ENCODE data around the gene CLEC2A. TPM values are rescaled to one million over a fixed set of nuclear protein-coding genes. Genes with fewer than 3 reads are reported as not detected.
A peak's percentile ranks its signal among the peaks of the same experiment; 100 is the strongest.

Gene CLEC2A
- total RNA-seq, 1 donor: not detected

DNA sequence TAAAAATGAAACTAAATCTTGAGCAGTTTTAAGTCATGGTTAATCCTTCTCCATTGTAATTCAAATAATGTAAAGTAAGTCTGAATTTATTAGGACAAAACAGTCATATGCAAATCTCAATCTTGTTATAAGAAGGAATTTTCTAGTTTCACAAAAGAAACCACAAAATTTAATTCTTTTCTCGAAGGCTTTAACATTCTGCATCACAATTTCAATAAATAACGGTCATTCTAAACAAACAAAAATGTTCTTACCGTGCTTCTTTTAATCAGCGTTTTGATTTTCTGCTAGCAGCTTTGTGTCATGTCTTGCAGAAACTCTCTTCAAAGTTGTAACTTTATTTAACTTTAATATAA lies 63.2 kb downstream of the CLEC2A start:
- no peak overlapping the region for H3K27ac ChIP-seq (ENCODE audit: low read depth, low read length)
- no peak for DNase-seq (ENCODE audit: insufficient read length, low spot score, missing footprints)
- peak overlapping the region; percentile 74 for H3K4me3 ChIP-seq (ENCODE audit: insufficient read depth, low read length)
- H3K79me2 ChIP-seq (ENCODE audit: insufficient read depth, low read length): no peaks in the 10 kb centered on the region
- H2AFZ ChIP-seq (ENCODE audit: low read length): peak overlapping the region; percentile 89
- TF ChIP-seq, protein P1, sequence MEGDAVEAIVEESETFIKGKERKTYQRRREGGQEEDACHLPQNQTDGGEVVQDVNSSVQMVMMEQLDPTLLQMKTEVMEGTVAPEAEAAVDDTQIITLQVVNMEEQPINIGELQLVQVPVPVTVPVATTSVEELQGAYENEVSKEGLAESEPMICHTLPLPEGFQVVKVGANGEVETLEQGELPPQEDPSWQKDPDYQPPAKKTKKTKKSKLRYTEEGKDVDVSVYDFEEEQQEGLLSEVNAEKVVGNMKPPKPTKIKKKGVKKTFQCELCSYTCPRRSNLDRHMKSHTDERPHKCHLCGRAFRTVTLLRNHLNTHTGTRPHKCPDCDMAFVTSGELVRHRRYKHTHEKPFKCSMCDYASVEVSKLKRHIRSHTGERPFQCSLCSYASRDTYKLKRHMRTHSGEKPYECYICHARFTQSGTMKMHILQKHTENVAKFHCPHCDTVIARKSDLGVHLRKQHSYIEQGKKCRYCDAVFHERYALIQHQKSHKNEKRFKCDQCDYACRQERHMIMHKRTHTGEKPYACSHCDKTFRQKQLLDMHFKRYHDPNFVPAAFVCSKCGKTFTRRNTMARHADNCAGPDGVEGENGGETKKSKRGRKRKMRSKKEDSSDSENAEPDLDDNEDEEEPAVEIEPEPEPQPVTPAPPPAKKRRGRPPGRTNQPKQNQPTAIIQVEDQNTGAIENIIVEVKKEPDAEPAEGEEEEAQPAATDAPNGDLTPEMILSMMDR (IDR thresholded peaks at IDR 0.05; ENCODE audit: extremely low read depth, low read depth, low read length): no peak
- no peaks in the 10 kb centered on the region for H4K20me1 ChIP-seq (ENCODE audit: insufficient read depth, low read length)
- peaks cover 7% of the 10 kb centered on the region for H3K4me1 ChIP-seq (ENCODE audit: insufficient read depth, low read length)
- peak overlapping the region; percentile 85 for H3K4me2 ChIP-seq (ENCODE audit: insufficient read depth, low read length)
- no peaks in the 10 kb centered on the region for H3K27me3 ChIP-seq (ENCODE audit: insufficient read depth, low read length)
- H3K36me3 ChIP-seq (ENCODE audit: insufficient read depth, low read length): no peaks in the 10 kb centered on the region
- H3K9me3 ChIP-seq (ENCODE audit: low read depth, low read length): no peaks in the 10 kb centered on the region

DNA sequence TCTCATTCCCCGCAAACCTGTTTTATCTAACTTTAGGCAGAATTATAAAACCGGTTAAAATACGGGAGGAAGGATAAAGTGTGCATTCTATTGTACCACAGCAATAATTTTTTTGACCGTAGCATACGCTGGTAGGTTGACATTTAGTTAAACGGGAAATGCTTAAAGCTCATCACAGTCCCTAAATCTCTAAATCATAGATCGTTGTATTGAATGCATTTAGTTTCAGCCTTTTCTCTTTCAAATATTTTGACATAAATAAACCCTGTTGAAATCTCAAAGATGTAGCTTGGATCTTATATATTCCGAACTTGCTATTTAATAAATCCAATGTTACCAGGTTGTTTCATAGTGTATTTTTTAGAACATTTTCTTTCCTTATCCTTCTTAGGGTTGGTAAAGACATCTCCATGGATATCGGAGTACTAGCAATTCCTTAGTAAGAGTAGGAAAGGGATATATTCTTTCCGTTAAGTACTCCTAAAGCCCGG lies 63.8 kb downstream of the CLEC2A start:
- Histone ChIP-seq H3K27me3 (ENCODE audit: insufficient read depth, low read length) (no peaks in the 10 kb centered on the region), H3K27ac (ENCODE audit: low read depth, low read length) (no peak overlapping the region), H2AFZ (ENCODE audit: low read length) (peak overlapping the region; percentile 40), H3K4me3 (ENCODE audit: insufficient read depth, low read length) (peak overlapping the region; percentile 19), H3K9me3 (ENCODE audit: low read depth, low read length) (no peaks in the 10 kb centered on the region), H3K36me3 (ENCODE audit: insufficient read depth, low read length) (no peaks in the 10 kb centered on the region), H3K79me2 (ENCODE audit: insufficient read depth, low read length) (no peaks in the 10 kb centered on the region), H3K4me1 (ENCODE audit: insufficient read depth, low read length) (peaks cover 7% of the 10 kb centered on the region), H3K4me2 (ENCODE audit: insufficient read depth, low read length) (peak overlapping the region; percentile 19), H4K20me1 (ENCODE audit: insufficient read depth, low read length) (no peaks in the 10 kb centered on the region)
- TF ChIP-seq, protein P1 (IDR thresholded peaks at IDR 0.05; ENCODE audit: extremely low read depth, low read depth, low read length): no peak
- no peak for DNase-seq (ENCODE audit: insufficient read length, low spot score, missing footprints)

DNA sequence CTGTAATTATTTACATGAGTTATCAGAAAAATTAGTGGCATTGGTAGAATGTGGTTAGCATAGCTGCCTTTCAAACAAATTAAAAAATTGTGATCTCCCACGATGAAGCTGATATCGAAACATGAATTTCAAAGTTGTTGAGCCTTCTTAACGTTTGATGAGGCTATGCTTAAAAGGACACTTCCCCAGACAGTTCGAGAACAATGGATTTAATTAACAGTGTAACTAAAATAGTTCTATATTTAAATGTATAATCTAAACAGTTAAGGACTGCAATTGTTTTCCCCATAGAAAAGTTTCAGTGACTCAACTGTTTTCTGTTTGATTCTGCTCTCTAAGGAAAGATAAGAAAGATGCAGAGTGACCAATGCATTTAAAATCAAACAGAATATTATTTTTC lies 64.6 kb downstream of the CLEC2A start:
- Histone ChIP-seq H3K4me3 (ENCODE audit: insufficient read depth, low read length) (no peak overlapping the region), H2AFZ (ENCODE audit: low read length) (no peak overlapping the region), H3K9me3 (ENCODE audit: low read depth, low read length) (no peaks in the 10 kb centered on the region), H3K36me3 (ENCODE audit: insufficient read depth, low read length) (no peaks in the 10 kb centered on the region), H4K20me1 (ENCODE audit: insufficient read depth, low read length) (no peaks in the 10 kb centered on the region), H3K27ac (ENCODE audit: low read depth, low read length) (no peak overlapping the region), H3K27me3 (ENCODE audit: insufficient read depth, low read length) (no peaks in the 10 kb centered on the region), H3K79me2 (ENCODE audit: insufficient read depth, low read length) (no peaks in the 10 kb centered on the region), H3K4me1 (ENCODE audit: insufficient read depth, low read length) (peaks cover 7% of the 10 kb centered on the region), H3K4me2 (ENCODE audit: insufficient read depth, low read length) (no peak overlapping the region)
- DNase-seq (ENCODE audit: insufficient read length, low spot score, missing footprints): no peak
- TF ChIP-seq, protein P1 (IDR thresholded peaks at IDR 0.05; ENCODE audit: extremely low read depth, low read depth, low read length): no peak

DNA sequence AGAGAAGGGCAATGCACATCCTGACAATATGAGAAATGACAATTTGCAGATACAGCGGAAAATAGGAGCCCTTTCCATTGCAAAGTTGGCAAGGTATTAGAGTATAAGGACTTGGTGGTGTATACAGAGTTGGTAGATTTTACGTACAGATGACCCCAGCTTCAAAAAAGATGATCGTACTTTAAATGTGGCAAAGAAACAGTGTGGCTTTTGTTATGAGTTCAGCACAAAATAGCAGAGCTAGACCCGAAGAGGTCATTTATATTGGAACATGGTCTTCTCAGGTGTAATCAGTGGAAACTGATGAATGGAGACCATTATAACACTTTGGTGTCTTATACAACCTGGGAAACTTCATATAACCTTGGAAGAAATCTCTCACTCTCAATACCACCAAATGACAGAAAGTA lies 65.3 kb downstream of the CLEC2A start:
- Histone ChIP-seq H3K27ac (ENCODE audit: low read depth, low read length) (no peak overlapping the region), H3K36me3 (ENCODE audit: insufficient read depth, low read length) (no peaks in the 10 kb centered on the region), H3K9me3 (ENCODE audit: low read depth, low read length) (no peaks in the 10 kb centered on the region), H3K79me2 (ENCODE audit: insufficient read depth, low read length) (no peaks in the 10 kb centered on the region), H3K4me1 (ENCODE audit: insufficient read depth, low read length) (peaks cover 7% of the 10 kb centered on the region), H3K4me3 (ENCODE audit: insufficient read depth, low read length) (no peak overlapping the region), H3K27me3 (ENCODE audit: insufficient read depth, low read length) (no peaks in the 10 kb centered on the region), H3K4me2 (ENCODE audit: insufficient read depth, low read length) (no peak overlapping the region), H4K20me1 (ENCODE audit: insufficient read depth, low read length) (no peaks in the 10 kb centered on the region), H2AFZ (ENCODE audit: low read length) (no peak overlapping the region)
- DNase-seq (ENCODE audit: insufficient read length, low spot score, missing footprints): no peak
- TF ChIP-seq, protein P1 (IDR thresholded peaks at IDR 0.05; ENCODE audit: extremely low read depth, low read depth, low read length): no peak
